Suprapubic skin (tissue), 3 donors: ENCODE data around the gene MVB12A.

Experiments
- CTCF ChIP-seq, 2 donors: fragments of 200-600 bp in 1 of 2; fragments of 450-650 bp in 1 of 2; sonication (generic) in 1 of 2; IDR thresholded peaks; one replicate each; pipeline ENCODE4 v1.5.1; 2016 to 2019; ENCODE audit warnings: antibody characterized with exemption in 2 of 2, mild to moderate bottlenecking in 1 of 2, moderate library complexity in 1 of 2
- EP300 ChIP-seq: sonication (generic); formaldehyde crosslinking; IDR thresholded peaks from one replicate; pipeline ENCODE4 v1.6.1; 2017; ENCODE audit warnings: antibody characterized with exemption

- TF ChIP-seq CTCF (IDR thresholded peaks at IDR 0.05): no peak
- TF ChIP-seq EP300: no peak
These were observed 8.0 kb upstream of the MVB12A start for GRCh38 chr19:17411801-17412200.
